HEK293 (cell line): ENCODE data around the gene PDE2A.

Source experiments
- CTCF ChIP-seq: fragments of 450-650 bp; formaldehyde crosslinking; IDR thresholded peaks from 2 replicates; pipeline ENCODE4 v1.5.1; 2016; ENCODE audit warnings: missing biosample characterization, missing genetic modification characterization
- ZEB2 ChIP-seq: fragments of 450-650 bp; formaldehyde crosslinking; IDR thresholded peaks from 2 replicates; pipeline ENCODE4 v1.5.1; 2016; ENCODE audit warnings: missing biosample characterization, missing genetic modification characterization
- ZNF202 ChIP-seq: fragments of 450-650 bp; formaldehyde crosslinking; IDR thresholded peaks from 2 replicates; pipeline ENCODE4 v1.5.1; 2016; ENCODE audit warnings: missing biosample characterization, missing genetic modification characterization, borderline replicate concordance
- ZNF274 ChIP-seq, 2 experiments: fragments of 200-500 bp in 1 of 2; fragments of 450-650 bp in 1 of 2; sonication (Bioruptor generic) in 1 of 2; formaldehyde crosslinking in 1 of 2; IDR thresholded peaks; 2 replicates each; pipeline versions ENCODE4 v1.5.1 to v1.6.1; 2014 to 2016; ENCODE audit warnings: borderline replicate concordance in 1 of 2, inconsistent platforms in 1 of 2, low read length in 1 of 2, missing biosample characterization in 1 of 2, missing genetic modification characterization in 1 of 2
- ZNF76 ChIP-seq: fragments of 450-650 bp; formaldehyde crosslinking; IDR thresholded peaks from 2 replicates; pipeline ENCODE4; 2016; ENCODE audit warnings: low read depth, missing biosample characterization, missing genetic modification characterization, borderline replicate concordance
- TF ChIP-seq, protein P1 (sequence below): fragments of 450-650 bp; formaldehyde crosslinking; IDR thresholded peaks from 2 replicates; pipeline ENCODE4 v1.5.0; 2017; ENCODE audit warnings: missing biosample characterization, missing genetic modification characterization, borderline replicate concordance
- TF ChIP-seq, protein P2 (sequence below): fragments of 450-650 bp; formaldehyde crosslinking; IDR thresholded peaks from 2 replicates; pipeline ENCODE4 v1.5.1; 2016; ENCODE audit warnings: missing biosample characterization, missing genetic modification characterization

DNA sequence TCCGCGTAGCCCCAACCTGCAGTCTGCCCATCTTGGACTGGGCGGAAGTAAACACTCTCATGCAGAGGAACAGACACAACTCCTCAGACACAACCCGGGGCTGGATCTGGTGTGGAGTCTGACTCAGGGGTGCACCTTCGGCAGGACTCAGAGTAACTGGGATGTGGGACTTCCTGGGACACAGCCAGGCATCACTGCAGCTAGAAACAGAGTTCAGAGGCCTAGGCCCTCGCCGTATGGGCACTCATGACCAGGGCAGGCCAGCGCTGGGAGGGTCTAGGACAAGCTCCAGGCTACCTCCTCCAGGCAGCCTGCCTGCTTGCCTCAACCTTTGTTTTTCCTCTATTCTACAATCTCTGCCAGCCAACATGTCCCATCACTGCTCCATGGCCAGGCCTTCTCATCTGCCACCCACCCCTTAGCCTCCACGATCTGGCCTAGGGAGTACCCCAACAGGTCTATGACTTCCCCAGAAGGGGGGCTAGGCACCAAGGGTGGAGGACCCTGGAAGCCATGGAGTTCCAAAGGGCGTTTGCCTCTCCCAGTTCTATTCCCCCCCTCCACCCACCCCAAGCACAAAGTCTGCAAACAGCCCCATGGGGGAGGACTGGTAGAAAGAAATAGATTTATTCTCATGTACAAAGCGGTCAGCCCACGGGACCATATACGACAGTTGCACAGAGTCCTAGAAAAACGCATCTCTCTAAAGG is 98.5 kb downstream of the PDE2A start:
- TF ChIP-seq, protein P1, sequence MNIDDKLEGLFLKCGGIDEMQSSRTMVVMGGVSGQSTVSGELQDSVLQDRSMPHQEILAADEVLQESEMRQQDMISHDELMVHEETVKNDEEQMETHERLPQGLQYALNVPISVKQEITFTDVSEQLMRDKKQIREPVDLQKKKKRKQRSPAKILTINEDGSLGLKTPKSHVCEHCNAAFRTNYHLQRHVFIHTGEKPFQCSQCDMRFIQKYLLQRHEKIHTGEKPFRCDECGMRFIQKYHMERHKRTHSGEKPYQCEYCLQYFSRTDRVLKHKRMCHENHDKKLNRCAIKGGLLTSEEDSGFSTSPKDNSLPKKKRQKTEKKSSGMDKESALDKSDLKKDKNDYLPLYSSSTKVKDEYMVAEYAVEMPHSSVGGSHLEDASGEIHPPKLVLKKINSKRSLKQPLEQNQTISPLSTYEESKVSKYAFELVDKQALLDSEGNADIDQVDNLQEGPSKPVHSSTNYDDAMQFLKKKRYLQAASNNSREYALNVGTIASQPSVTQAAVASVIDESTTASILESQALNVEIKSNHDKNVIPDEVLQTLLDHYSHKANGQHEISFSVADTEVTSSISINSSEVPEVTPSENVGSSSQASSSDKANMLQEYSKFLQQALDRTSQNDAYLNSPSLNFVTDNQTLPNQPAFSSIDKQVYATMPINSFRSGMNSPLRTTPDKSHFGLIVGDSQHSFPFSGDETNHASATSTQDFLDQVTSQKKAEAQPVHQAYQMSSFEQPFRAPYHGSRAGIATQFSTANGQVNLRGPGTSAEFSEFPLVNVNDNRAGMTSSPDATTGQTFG (tag by site-specific recombination), result no peak
- TF ChIP-seq, protein P2, sequence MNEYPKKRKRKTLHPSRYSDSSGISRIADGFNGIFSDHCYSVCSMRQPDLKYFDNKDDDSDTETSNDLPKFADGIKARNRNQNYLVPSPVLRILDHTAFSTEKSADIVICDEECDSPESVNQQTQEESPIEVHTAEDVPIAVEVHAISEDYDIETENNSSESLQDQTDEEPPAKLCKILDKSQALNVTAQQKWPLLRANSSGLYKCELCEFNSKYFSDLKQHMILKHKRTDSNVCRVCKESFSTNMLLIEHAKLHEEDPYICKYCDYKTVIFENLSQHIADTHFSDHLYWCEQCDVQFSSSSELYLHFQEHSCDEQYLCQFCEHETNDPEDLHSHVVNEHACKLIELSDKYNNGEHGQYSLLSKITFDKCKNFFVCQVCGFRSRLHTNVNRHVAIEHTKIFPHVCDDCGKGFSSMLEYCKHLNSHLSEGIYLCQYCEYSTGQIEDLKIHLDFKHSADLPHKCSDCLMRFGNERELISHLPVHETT (tag by site-specific recombination), result no peak
- TF ChIP-seq ZNF76 (tag by site-specific recombination) (no peak), ZNF202 (tag by site-specific recombination) (no peak), ZNF274 (IDR thresholded peaks at IDR 0.05; ENCODE audit: low read length) (no peak), ZNF274 (tag by site-specific recombination; IDR thresholded peaks at IDR 0.05; ENCODE audit: borderline replicate concordance) (no peak), CTCF (no peak), ZEB2 (tag by site-specific recombination) (no peak)
